ENCODE data around the gene ARHGAP4.
A peak's percentile ranks its signal among the peaks of the same experiment; 100 is the strongest.

Gene ARHGAP4

DNA sequence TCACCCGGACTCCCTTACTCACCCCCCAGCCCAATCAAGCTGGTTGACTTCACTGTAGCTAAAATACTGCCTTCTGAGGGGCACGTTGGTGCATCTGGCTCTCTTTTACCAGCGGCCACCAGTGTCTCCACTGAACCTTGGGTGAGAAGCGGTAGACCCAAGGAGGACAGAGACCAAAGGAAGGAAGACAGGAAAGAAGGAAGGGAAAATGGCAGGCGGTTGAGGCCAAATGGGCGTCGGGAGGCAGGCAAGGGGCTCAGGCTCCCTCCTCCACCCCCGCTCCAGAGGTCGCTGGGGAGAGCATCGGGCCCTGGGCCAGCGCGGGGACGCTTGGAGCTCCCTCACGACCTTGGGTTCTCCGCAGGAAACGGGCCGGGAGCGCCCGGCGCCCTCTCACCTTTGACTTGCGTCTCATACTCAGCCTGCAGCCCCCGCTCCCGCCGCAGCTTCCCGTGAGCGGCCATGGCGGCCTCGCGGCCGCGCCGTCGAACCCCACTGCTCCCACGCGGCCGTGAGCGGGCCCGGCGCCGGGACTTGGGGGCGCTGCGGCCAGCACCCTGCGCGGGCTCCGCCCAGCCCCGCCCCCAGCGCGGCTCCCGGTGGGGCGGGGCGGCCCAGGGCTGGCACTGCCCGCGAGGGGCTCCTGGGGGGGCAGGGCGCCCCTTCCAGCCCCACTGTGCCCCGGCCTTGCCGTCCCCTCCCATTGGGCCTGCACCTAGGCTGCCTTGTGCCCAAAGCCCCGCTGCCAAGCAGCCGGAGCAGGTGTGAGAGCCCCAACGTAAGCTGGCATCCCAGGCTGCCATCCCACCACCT, at the start of gene ARHGAP4:
Gene ARHGAP4 (minus strand): TSS at position 526 of the 813 bp plus-strand sequence. CDS start 62 bp downstream, at position 464.
- no peak for DNase-seq (ENCODE audit: low read depth, low spot score)

GRCh38 chrX:153974726-153975286, 48.7 kb upstream of the ARHGAP4 start:
- no peak for DNase-seq (ENCODE audit: low read depth, low spot score)

GRCh38 chrX:153974003-153974725, 48.1 kb upstream of the ARHGAP4 start:
- DNase-seq (ENCODE audit: low read depth, low spot score), result no peak

- no peak for DNase-seq (ENCODE audit: low read depth, low spot score)
Observed at GRCh38 chrX:153973127-153974002, 47.3 kb upstream of the ARHGAP4 start.

- peak; percentile 66 for DNase-seq (ENCODE audit: low read depth, low spot score)
Observed at GRCh38 chrX:153972368-153973126, 46.5 kb upstream of the ARHGAP4 start, which contains the start of gene TMEM187. TMEM187 (plus strand) TSS chrX:153972754; CDS start chrX:153982063, 9,309 bp downstream.

DNA sequence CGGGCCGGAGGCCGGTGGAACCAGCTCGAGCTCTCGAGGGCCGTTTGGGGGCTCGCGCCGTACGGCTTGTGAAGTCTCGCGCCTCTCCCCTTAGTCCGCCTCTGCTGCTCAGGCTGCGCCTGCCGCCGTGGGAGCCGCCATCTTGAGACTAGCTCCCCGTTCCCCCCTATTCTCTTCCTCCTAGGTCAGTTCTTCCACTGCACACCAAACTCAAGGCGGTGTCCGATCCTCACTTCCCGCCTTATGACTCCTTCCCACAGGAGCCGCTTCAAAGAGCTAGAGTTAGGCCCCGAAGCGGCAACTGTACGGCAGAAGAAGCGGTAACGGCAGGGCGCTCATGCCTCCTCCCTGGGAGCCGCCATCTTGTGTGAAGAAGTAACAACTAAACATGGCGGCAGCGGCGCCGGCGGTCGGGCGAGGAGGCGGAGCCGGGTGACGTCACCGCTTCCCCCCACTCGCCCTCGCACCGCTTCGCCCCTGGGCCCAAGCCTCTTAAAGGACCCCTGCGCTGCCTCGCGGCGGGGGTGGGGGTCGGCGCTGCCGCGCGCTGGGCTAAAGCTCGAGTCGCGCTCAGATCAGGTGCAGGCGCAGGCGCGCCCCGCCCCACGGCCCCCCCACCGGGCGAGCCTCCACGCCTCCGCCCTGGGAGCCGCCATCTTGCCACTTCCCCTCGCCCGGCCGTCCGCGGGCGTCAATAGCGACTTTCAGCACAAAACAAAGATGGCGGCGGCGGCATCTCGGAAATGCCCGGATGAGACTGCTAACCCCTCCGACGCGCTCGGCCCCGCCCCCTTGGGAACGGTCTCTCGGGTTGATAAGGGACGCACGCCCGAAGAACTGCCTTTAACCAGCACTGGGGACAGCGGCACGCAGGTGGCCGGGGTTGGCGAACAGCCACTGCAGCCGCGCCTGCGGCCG, 45.6 kb upstream of the ARHGAP4 start, which contains the start of gene HCFC1:
Gene HCFC1 (minus strand): TSS at position 369 of the 918 bp plus-strand sequence. CDS start 978 bp downstream, outside the sequence.
- peak; percentile 69 for DNase-seq (ENCODE audit: low read depth, low spot score)

- peak; percentile 55 for DNase-seq (ENCODE audit: low read depth, low spot score)
Observed at GRCh38 chrX:153971124-153971449, 45.0 kb upstream of the ARHGAP4 start.

DNA sequence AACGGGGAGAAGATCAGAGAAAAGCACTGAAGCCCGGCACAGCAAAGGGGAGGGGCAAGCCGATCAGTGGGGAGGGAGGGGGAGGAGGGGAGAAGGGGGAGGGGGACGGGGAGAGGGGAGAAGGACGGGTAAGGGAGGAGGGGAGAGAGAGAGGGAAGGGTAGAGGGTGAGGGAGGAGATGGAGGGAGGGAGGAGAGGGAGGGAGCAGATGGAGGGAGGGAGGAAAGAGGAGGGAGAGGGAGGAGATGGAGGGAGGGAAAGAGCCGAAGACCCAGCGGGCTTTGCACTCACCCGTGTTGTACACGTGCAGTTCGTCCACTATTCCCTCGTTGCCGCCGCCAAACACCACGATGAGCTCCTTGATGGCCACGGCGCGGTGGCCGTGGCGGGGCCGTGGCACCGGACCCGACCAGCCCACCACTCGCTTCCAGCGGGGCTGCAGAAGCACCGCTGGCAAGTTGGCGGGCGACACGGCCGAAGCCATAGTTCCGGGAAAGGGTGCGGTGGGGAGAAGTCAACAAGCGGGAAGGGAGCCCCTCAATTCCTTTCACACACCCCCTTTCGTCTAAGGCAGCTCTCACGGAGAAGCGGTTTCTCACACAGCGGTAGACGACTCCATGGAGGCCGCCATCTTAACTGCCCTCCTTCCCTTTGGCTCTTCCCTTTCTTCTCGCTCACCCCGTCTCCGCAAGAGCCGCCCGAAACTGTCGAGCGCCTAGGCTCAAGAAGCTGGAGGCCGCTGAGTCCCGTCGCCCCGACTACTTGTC, 44.5 kb upstream of the ARHGAP4 start:
- DNase-seq (ENCODE audit: low read depth, low spot score), result no peak

DNA sequence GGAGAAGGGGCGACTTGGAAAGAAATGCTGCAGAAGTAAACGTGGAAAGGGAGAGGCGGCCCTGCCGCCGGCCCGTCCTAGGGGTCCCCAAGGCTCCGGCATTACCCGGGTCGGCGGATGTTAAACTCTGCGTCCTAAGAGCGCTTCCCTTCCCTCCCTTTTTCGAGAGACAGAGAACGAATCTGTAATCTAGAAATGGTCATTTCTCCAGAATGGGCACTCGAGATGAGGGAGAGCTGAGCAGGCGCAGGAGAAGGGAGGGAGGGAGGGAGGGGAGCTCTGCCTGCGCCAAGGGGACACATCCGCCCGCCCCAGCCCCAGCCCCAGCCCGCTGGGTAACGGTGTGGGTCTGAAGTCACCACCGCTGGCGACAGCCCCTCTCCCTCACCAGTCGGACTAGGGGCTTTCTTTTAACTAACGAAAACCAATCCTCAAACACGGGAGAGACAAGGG, 43.9 kb upstream of the ARHGAP4 start:
- no peak for DNase-seq (ENCODE audit: low read depth, low spot score)

DNA sequence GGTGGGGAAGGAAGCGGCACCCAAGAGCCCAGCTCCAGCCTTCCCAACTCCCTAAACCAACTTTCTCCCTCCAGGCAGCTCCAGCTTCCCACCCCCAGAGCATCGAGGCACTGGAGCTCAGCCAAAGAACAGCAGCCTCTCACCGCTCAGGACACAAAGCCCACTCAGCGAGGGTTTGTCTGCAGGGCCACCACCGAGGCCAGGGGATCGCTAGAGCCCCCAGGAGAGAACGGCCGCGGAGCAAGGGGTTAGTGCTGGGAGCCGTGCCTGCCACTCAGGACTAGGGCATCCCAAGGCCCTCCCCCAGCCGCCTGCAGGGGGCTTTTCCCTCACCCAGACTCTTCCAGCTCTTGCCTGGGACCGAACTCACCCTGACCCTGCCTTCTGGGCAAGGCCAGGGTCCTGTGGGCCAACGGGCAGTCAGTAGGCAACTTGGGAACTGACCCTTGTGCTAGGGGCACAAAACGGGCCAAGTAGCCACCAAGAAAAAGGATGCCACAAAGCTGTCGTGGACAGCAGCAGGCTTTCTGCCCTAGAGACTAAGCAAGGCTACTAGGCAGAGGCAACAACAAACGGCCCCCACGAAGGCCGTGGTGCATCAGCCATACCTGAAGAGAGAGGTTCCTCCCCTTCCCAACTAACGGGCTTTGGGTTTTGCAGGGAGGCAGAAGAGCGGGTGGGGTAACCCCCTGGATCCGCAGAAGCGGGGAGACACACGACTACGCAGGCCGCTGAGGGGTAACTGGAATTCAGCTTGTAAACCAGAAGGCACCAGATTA, 43.2 kb upstream of the ARHGAP4 start:
- DNase-seq (ENCODE audit: low read depth, low spot score), result no peak

GRCh38 chrX:153968754-153969124, 42.7 kb upstream of the ARHGAP4 start:
- DNase-seq (ENCODE audit: low read depth, low spot score), result no peak

- DNase-seq (ENCODE audit: low read depth, low spot score), result no peak
Observed at GRCh38 chrX:153968255-153968654, 42.2 kb upstream of the ARHGAP4 start.

DNA sequence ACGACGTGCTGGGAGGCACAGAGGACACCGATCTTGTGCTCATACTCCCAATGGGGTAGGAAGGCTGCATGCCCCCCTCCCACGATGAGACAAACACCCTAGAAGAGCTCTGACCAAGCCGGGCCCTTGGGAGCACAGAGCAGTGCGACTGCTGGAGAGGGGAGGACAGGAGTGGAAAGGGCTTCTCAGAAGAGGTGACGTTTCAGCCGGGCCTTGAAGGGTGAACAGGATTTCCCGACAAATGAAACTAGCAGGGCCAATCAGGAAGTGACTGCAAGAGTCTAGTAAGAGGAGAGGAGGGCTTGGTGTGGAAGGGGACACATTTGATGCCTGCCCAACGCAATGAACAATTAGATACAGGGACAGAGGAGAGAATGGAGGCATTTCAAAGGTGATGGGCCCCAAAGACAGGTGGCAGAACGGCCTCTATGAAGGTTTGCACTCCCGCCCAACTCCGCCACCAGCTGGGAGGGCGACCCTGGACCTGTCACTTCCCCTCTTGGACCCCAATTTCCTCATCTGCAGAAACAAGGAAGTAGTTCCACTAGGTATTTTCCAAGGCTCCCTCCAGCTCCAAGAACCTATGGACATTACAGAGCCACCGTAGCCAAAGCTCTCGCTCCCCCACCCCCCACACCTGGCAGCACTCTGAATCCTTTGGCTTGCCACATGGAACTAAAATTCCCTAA, 41.6 kb upstream of the ARHGAP4 start:
- no peak for DNase-seq (ENCODE audit: low read depth, low spot score)

DNA sequence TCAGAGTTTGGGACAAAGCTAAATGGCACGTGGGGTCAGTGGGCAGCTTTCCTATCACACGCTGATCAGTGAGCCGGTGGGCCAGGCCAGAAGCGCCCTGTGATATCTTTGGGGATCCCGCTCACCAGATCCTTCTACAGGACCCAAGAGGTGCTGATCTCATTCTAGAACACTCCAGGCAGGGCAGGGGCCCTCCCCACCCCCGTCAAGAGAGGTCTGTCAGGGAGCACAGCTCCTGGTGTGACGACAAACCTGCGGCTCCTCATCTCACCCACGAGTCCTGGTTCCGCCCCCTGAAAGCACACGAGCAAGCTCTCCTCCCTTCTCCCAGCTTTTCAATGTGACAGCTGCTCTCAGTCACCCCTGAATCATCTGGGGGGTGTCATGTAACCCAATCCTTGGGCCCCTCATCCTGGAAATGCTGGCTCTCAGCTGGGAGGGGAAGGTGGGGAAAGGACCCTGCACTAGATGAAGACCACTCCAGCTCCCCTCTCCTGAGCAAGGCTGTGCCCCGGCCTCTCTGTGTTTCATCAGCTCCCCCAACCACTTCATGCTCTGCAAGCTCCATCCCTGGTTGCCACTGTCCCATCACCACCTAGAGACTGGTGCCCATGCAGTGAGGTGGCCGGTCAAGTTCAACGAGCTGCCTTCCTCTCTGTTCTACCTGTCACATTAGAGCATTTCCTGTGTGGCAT, 40.9 kb upstream of the ARHGAP4 start:
- no peak for DNase-seq (ENCODE audit: low read depth, low spot score)

DNA sequence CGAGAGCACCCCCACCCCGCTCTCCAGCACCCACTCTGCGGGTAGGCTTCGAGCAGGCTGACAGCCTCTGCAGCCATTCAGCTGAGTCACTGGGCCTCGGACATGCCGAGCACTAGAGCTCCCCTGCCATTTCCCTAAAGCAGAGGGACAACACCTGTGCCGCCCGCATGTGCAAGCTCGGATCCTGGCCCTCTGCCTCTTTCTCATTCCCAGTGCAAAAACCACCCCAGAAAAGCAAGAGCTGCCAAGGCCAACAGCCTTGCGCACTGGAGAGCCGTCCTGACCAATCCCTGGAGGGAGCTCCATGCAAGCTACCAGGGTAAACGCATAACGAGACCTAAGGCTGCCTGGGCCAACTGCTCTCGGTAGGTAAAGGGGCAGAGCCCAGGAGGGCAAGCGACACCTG, 40.2 kb upstream of the ARHGAP4 start:
- DNase-seq (ENCODE audit: low read depth, low spot score), result no peak

DNA sequence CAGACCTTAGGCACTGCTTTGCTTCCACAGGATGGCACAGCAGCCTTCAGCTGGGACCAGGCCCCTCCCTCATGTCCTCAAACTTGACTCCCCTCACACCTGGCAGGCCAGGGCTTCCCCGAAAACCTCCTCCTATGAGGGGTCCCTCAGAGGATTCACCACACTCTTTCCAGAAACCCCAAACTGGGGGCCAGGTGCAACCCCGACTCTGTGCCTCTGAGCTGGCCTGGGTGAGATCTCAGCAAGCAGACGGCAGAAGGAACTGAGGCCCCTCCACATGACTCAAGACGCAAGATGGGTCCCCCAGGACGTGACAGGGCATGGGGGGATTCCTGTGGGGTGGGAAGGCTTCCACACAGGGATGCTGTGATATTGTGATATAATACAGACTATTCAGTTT, 39.3 kb upstream of the ARHGAP4 start:
- no peak for DNase-seq (ENCODE audit: low read depth, low spot score)

DNA sequence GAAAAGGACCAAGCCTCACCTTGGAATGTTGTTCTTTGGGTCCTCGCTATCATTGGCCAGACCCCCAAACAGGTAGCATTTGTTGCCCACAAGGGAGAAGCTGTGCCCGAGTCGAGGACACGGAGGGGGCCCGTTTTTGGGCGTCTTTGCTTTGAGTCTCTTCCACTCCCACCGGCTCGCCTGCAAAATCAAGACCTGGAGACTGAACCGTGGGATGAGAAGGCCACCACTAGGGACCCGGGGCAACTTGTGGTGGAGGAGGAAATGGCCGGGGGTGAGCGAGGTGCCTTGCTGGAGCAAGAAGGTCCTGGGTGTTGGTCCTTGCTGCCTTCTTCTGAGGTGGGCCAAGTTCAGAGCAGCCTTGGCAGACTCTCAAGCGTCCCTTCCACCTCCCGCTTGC, 38.0 kb upstream of the ARHGAP4 start:
- DNase-seq (ENCODE audit: low read depth, low spot score), result no peak

All from activated naive CD8-positive, alpha-beta T cell treated with anti-CD3 and anti-CD28 coated beads, Interleukin-2, amount 50 U/mL, for 16 hours (primary cell).